ENCODE data around the gene GMPR.

- TF ChIP-seq POLR2A (IDR thresholded peaks at IDR 0.05) (no peak), CTCF (IDR thresholded peaks at IDR 0.05) (no peak), EP300 (IDR thresholded peaks at IDR 0.05) (no peak), POLR2AphosphoS5 (IDR thresholded peaks at IDR 0.05) (no peak)
These were observed 40.9 kb downstream of the GMPR start for GRCh38 chr6:16279243-16279642.
